ENCODE data around the gene PLPP2. TPM values are rescaled to one million over a fixed set of nuclear protein-coding genes. Genes with fewer than 3 reads are reported as not detected.
A peak's percentile ranks its signal among the peaks of the same experiment; 100 is the strongest.

The PLPP2 gene
- total and polyA plus RNA-seq, 4 donors: 14.1 to 41.3 (median 35.0) TPM

GRCh38 chr19:313169-313987 lies 22.2 kb upstream of the PLPP2 start:
- Histone ChIP-seq H3K4me1 (ENCODE audit: control insufficient read depth in 5 of 5, insufficient read depth in 5 of 5, low read length in 5 of 5) (peaks cover 0 to 13% (median 0%) of the 10 kb centered on the region in 5 donors), H3K9me3 (ENCODE audit: control insufficient read depth in 4 of 4, insufficient read depth in 3 of 4, low read length in 3 of 4) (peaks cover 0 to 2% (median 0%) of the 10 kb centered on the region in 4 donors), H3K9ac (ENCODE audit: insufficient read depth in 1 of 2, low read length in 2 of 2) (no peak overlapping the region), H3K27me3 (ENCODE audit: control insufficient read depth in 3 of 3, insufficient read depth in 3 of 3, low read length in 2 of 3) (no peaks in the 10 kb centered on the region), H3K4me3 (no peak overlapping the region), H3K27ac (ENCODE audit: low read depth in 1 of 2, low read length in 1 of 2) (peak overlapping the region in 1 of 2 donors; percentile 59), H3K36me3 (ENCODE audit: control insufficient read depth in 4 of 4, insufficient read depth in 4 of 4, low read length in 4 of 4) (peaks cover 6 to 33% (median 19%) of the 10 kb centered on the region in 4 donors)
- TF ChIP-seq CTCF (IDR thresholded peaks at IDR 0.05; ENCODE audit: control extremely low read depth, extremely low read depth): no peak
- ATAC-seq (ENCODE audit: insufficient read depth, low FRiP score) (no peak), DNase-seq (no peak)
- 69 to 85% methylated on average over 23 of the region's 23 CpGs for WGBS, 2 donors

- Histone ChIP-seq H3K27ac (ENCODE audit: low read depth in 1 of 2, low read length in 1 of 2) (peak overlapping the region; percentile 71 to 86), H3K9me3 (ENCODE audit: control insufficient read depth in 4 of 4, insufficient read depth in 3 of 4, low read length in 3 of 4) (no peaks in the 10 kb centered on the region), H3K9ac (ENCODE audit: insufficient read depth in 1 of 2, low read length in 2 of 2) (no peak overlapping the region), H3K36me3 (ENCODE audit: control insufficient read depth in 4 of 4, insufficient read depth in 4 of 4, low read length in 4 of 4) (peaks cover 13 to 45% (median 19%) of the 10 kb centered on the region in 4 donors), H3K4me3 (no peak overlapping the region), H3K27me3 (ENCODE audit: control insufficient read depth in 3 of 3, insufficient read depth in 3 of 3, low read length in 2 of 3) (no peaks in the 10 kb centered on the region), H3K4me1 (ENCODE audit: control insufficient read depth in 5 of 5, insufficient read depth in 5 of 5, low read length in 5 of 5) (peaks cover 0 to 13% (median 0%) of the 10 kb centered on the region in 5 donors)
- WGBS, 2 donors: 80 to 84% methylated on average over 33 of the region's 33 CpGs
- ATAC-seq (ENCODE audit: insufficient read depth, low FRiP score) (peak; percentile 1), DNase-seq (no peak)
- no peak for TF ChIP-seq CTCF (IDR thresholded peaks at IDR 0.05; ENCODE audit: control extremely low read depth, extremely low read depth)
These were observed 20.6 kb upstream of the PLPP2 start for GRCh38 chr19:311813-312261.

- Histone ChIP-seq H3K36me3 (ENCODE audit: control insufficient read depth in 4 of 4, insufficient read depth in 4 of 4, low read length in 4 of 4) (peaks cover 12 to 54% (median 23%) of the 10 kb centered on the region in 4 donors), H3K27ac (ENCODE audit: low read depth in 1 of 2, low read length in 1 of 2) (peak overlapping the region; percentile 66 to 71), H3K27me3 (ENCODE audit: control insufficient read depth in 3 of 3, insufficient read depth in 3 of 3, low read length in 2 of 3) (no peaks in the 10 kb centered on the region), H3K4me3 (peak overlapping the region; percentile 60), H3K9ac (ENCODE audit: insufficient read depth in 1 of 2, low read length in 2 of 2) (no peak overlapping the region), H3K9me3 (ENCODE audit: control insufficient read depth in 4 of 4, insufficient read depth in 3 of 4, low read length in 3 of 4) (no peaks in the 10 kb centered on the region), H3K4me1 (ENCODE audit: control insufficient read depth in 5 of 5, insufficient read depth in 5 of 5, low read length in 5 of 5) (peaks cover 0 to 13% (median 0%) of the 10 kb centered on the region in 5 donors)
- ATAC-seq (ENCODE audit: insufficient read depth, low FRiP score) (no peak), DNase-seq (no peak)
- no peak for TF ChIP-seq CTCF (IDR thresholded peaks at IDR 0.05; ENCODE audit: control extremely low read depth, extremely low read depth)
- 79 to 82% methylated on average over 24 of the region's 24 CpGs for WGBS, 2 donors
These were observed 19.7 kb upstream of the PLPP2 start for GRCh38 chr19:310781-311496.
